ENCODE measurements around the gene AIG1. TPM values are rescaled to one million over a fixed set of nuclear protein-coding genes. Genes with fewer than 3 reads are reported as not detected.

AIG1 gene
- total and polyA plus RNA-seq, 2 experiments from 2014 or later, result 92.8 to 102 TPM

GRCh38 chr6:143328876-143329275 lies 268.2 kb downstream of the AIG1 start:
- no peak overlapping the region for H3K27ac ChIP-seq
- no peaks in the 10 kb centered on the region for H4K20me1 ChIP-seq (ENCODE audit: insufficient read depth, poor library complexity, severe bottlenecking)
- TF ChIP-seq CTCF (IDR thresholded peaks at IDR 0.05; ENCODE audit: poor library complexity) (no peak), EZH2 (IDR thresholded peaks at IDR 0.05; ENCODE audit: borderline replicate concordance) (no peak), EZH2phosphoT487 (IDR thresholded peaks at IDR 0.05; ENCODE audit: low read depth, severe bottlenecking, unreplicated experiment) (no peak)
- no peaks in the 10 kb centered on the region for H3K9me2 ChIP-seq (replicated peaks; ENCODE audit: insufficient read depth)
- DNase-seq (ENCODE audit: low spot score), result no peak
- no peak overlapping the region for H3K4me2 ChIP-seq
- 45% methylated on average over 1 of the region's 1 CpG for WGBS (ENCODE audit: low lambda C conversion rate, missing lambda C conversion rate)
- H3K36me3 ChIP-seq (replicated peaks; ENCODE audit: insufficient read depth, low read depth), result no peaks in the 10 kb centered on the region
- H3K9me3 ChIP-seq (ENCODE audit: low read depth), result no peaks in the 10 kb centered on the region
- H3K4me1 ChIP-seq (ENCODE audit: insufficient read depth), result no peaks in the 10 kb centered on the region
- H3K79me2 ChIP-seq, result no peaks in the 10 kb centered on the region
- no peak overlapping the region for H2AFZ ChIP-seq
- no peak overlapping the region for H3K4me3 ChIP-seq
- H3K27me3 ChIP-seq, result no peaks in the 10 kb centered on the region

- 85% methylated on average over 3 of the region's 3 CpGs for WGBS (ENCODE audit: low lambda C conversion rate, missing lambda C conversion rate)
- Histone ChIP-seq H3K9me2 (replicated peaks; ENCODE audit: insufficient read depth) (no peaks in the 10 kb centered on the region), H3K4me3 (no peak overlapping the region), H3K79me2 (no peaks in the 10 kb centered on the region), H3K27ac (no peak overlapping the region), H3K36me3 (replicated peaks; ENCODE audit: insufficient read depth, low read depth) (no peaks in the 10 kb centered on the region), H3K9me3 (ENCODE audit: low read depth) (no peaks in the 10 kb centered on the region), H4K20me1 (ENCODE audit: insufficient read depth, poor library complexity, severe bottlenecking) (no peaks in the 10 kb centered on the region), H2AFZ (no peak overlapping the region), H3K4me2 (no peak overlapping the region), H3K27me3 (no peaks in the 10 kb centered on the region), H3K4me1 (ENCODE audit: insufficient read depth) (no peaks in the 10 kb centered on the region)
- DNase-seq (ENCODE audit: low spot score), result no peak
- TF ChIP-seq CTCF (IDR thresholded peaks at IDR 0.05; ENCODE audit: poor library complexity) (no peak), EZH2phosphoT487 (IDR thresholded peaks at IDR 0.05; ENCODE audit: low read depth, severe bottlenecking, unreplicated experiment) (no peak), EZH2 (IDR thresholded peaks at IDR 0.05; ENCODE audit: borderline replicate concordance) (no peak)
Observed at GRCh38 chr6:143329323-143329722, 268.6 kb downstream of the AIG1 start.

- 100% methylated on average over 2 of the region's 2 CpGs for WGBS (ENCODE audit: low lambda C conversion rate, missing lambda C conversion rate)
- TF ChIP-seq EZH2phosphoT487 (IDR thresholded peaks at IDR 0.05; ENCODE audit: low read depth, severe bottlenecking, unreplicated experiment) (no peak), CTCF (IDR thresholded peaks at IDR 0.05; ENCODE audit: poor library complexity) (no peak), EZH2 (IDR thresholded peaks at IDR 0.05; ENCODE audit: borderline replicate concordance) (no peak)
- Histone ChIP-seq H3K27ac (no peak overlapping the region), H3K4me2 (no peak overlapping the region), H3K9me3 (ENCODE audit: low read depth) (no peaks in the 10 kb centered on the region), H3K4me3 (no peak overlapping the region), H3K36me3 (replicated peaks; ENCODE audit: insufficient read depth, low read depth) (no peaks in the 10 kb centered on the region), H3K4me1 (ENCODE audit: insufficient read depth) (no peaks in the 10 kb centered on the region), H3K79me2 (no peaks in the 10 kb centered on the region), H2AFZ (no peak overlapping the region), H3K9me2 (replicated peaks; ENCODE audit: insufficient read depth) (no peaks in the 10 kb centered on the region), H4K20me1 (ENCODE audit: insufficient read depth, poor library complexity, severe bottlenecking) (no peaks in the 10 kb centered on the region), H3K27me3 (no peaks in the 10 kb centered on the region)
- no peak for DNase-seq (ENCODE audit: low spot score)
Observed at GRCh38 chr6:143331362-143331761, 270.7 kb downstream of the AIG1 start.

Data from hepatocyte (in vitro differentiated cells).